OCI-LY1 (cell line): ENCODE data around the gene RABGGTB.

Experiments used
- EZH2 ChIP-seq: fragments of 200-600 bp; sonication (generic), shearing (Covaris generic); IDR thresholded peaks from 2 replicates; pipeline ENCODE4 v1.8.0; 2017; ENCODE audit warnings: borderline replicate concordance, mixed run types, mild to moderate bottlenecking, antibody characterized with exemption, low read length, moderate library complexity, mixed read lengths
- TF ChIP-seq, protein P1 (sequence below): fragments of 200-600 bp; sonication (generic), shearing (Covaris generic); IDR thresholded peaks from 2 replicates; pipeline ENCODE4 v1.5.1; 2017; ENCODE audit warnings: mild to moderate bottlenecking, antibody characterized with exemption, low read length, moderate library complexity, mixed read lengths

GRCh38 chr1:75792091-75792490 is 6.0 kb downstream of the RABGGTB start:
- TF ChIP-seq, protein P1, sequence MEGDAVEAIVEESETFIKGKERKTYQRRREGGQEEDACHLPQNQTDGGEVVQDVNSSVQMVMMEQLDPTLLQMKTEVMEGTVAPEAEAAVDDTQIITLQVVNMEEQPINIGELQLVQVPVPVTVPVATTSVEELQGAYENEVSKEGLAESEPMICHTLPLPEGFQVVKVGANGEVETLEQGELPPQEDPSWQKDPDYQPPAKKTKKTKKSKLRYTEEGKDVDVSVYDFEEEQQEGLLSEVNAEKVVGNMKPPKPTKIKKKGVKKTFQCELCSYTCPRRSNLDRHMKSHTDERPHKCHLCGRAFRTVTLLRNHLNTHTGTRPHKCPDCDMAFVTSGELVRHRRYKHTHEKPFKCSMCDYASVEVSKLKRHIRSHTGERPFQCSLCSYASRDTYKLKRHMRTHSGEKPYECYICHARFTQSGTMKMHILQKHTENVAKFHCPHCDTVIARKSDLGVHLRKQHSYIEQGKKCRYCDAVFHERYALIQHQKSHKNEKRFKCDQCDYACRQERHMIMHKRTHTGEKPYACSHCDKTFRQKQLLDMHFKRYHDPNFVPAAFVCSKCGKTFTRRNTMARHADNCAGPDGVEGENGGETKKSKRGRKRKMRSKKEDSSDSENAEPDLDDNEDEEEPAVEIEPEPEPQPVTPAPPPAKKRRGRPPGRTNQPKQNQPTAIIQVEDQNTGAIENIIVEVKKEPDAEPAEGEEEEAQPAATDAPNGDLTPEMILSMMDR, result no peak
- TF ChIP-seq EZH2, result no peak
